ENCODE measurements around the gene KLF6. TPM values are rescaled to one million over a fixed set of nuclear protein-coding genes. Genes with fewer than 3 reads are reported as not detected.
"Not testable (repeated sequence)": the region's sequence is repeated elsewhere in the genome, so short reads cannot be mapped to it uniquely, and the experiment has no call there.

The KLF6 gene
- polyA plus RNA-seq, 4 donors: 41.7 to 64.2 (median 47.6) TPM

DNA sequence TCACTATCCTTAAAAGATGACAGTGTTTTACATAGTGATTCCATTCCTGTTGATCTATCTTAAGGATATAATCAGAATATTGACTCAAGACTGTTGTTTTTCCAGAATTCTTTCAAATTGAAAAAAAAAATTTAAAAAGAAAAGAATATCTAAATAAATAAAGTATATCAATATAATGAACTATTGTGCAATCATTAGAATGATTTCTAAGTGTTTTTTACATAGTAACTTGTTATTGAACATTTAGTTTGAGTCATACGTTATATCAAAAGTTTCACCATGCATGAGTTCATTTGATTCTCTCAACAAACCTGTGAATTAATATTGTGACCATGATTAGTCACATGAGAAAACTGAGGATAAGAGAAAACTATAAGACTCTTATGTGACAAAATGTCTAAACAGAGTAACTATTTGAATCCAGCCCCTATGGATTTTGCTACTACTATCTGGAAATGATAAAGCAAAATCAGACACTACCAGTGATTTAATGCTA lies 46.1 kb downstream of the KLF6 start:
- DNase-seq (ENCODE audit: low read depth in 4 of 4, low spot score in 2 of 4): no peak

DNA sequence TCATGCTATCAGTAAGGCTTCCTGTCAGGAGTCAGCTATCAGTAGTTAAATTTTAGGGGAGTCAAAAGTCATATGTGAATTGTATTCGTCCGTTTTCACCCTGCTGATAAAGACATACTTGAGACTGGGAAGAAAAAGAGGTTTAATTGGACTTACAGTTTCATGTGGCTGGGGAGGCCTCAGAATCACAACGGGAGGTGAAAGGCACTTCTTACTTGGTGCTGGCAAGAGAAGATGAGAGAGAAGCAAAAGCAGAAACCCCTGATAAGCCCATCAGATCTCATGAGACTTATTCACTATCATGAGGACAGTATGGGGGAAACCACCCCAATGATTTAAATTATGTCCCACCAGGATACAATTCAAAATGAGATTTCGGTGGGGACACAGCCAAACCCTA lies 47.1 kb downstream of the KLF6 start:
- DNase-seq (ENCODE audit: low read depth in 4 of 4, low spot score in 2 of 4): no peak

DNA sequence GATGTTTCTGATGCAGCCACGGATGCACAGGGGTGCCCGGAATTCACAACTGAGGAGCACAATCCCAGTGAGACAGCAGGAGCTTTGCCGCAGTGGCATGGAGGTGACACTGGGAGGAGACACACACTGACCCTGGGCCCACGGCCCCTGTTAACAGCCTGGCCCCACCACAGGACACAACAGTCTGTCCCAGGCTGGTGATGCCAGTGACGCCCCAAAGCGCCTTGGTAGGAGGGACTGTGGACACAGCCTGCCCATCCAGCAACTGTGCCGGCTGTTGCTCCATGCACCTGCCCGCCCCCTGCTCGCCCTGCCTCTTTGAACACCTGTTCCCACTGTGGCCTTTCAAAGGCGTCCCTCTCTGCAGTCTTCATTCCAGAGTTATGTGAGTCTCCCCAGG lies 49.8 kb downstream of the KLF6 start:
- DNase-seq (ENCODE audit: low read depth in 4 of 4, low spot score in 2 of 4): no peak

DNA sequence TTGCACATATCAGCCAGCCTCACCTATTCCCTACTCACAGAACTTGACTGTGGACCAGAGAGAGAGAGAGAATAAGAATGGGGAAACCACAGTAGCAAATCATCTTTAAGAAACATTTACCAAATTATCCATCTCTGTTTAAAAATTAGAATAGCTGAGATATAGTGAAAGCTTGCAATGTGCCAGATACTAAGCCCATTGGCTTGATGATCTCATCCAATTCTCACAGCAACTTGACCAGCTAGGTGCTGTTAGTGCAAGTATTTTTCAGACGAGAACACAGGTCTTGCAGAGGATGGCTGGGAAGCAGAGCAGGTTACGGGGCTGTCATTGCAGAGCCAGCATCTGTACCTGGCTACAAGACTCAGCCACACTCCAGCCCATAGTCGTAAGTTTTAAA lies 50.9 kb downstream of the KLF6 start:
- no peak for DNase-seq (ENCODE audit: low read depth in 4 of 4, low spot score in 2 of 4)

DNA sequence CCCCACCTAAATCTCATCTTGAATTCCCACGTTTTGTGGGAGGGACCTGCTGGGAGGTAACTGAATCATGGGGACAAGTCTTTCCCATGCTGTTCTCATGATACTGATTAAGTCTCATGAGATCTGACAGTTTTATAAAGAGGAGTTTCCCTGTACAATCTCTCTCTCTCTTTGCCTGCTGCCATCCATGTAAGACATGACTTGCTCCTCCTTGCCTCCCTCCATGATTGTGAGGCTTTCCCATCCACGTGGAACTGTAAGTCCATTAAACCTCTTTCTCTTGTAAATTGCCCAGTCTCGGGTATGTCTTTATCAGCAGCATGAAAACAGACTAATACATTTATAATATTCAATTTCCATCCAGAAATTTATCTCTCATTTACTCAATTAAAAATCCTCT lies 52.8 kb downstream of the KLF6 start:
- DNase-seq (ENCODE audit: low read depth in 4 of 4, low spot score in 2 of 4): not testable (repeated sequence)

DNA sequence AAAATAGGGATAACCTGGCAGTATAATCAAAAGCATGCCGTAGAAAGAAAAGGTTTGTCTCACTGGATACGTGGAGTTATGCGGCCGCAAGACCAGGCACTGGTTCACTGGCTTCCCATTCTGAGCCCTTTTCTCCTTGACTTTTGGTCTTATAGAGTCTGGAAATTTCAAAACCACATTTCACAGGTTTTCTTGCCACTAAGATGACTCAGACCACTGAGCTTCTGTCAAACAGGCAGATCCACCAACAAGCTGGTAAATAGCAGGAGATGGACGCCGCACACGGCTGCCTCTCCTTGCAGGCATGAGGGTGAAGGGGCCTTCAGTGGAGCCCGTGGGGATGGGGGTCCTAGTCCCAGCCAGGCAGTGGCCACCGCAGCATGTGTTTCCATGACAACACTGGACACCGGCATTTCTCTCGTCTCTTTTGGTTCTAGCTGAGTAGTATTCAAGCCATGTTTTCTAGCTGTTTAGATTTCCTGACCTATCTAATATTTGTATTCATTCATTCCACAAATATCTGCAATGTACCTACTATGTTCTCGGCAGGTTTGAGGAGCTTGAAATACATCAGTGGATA lies 55.5 kb downstream of the KLF6 start:
- DNase-seq (ENCODE audit: low read depth in 4 of 4, low spot score in 2 of 4): no peak

DNA sequence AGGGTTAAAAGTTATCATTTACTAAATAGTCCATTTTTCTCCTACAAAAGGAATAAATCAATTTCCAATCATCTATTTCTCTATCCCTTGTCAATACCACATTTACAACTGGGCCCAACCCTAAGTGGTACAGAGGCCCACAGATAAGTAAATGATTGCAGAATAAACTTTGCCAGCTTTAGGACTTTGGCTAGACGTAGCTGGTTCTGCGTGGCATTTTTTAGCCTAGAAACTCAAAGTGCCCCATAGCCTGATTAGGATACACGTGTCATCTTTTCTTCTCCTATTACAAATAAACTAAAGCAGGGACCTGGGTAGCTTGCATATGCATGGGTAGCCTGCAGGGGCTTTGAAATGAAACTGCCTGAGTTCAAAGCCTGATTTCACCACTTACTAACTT lies 56.4 kb downstream of the KLF6 start:
- DNase-seq (ENCODE audit: low read depth in 4 of 4, low spot score in 2 of 4): no peak

DNA sequence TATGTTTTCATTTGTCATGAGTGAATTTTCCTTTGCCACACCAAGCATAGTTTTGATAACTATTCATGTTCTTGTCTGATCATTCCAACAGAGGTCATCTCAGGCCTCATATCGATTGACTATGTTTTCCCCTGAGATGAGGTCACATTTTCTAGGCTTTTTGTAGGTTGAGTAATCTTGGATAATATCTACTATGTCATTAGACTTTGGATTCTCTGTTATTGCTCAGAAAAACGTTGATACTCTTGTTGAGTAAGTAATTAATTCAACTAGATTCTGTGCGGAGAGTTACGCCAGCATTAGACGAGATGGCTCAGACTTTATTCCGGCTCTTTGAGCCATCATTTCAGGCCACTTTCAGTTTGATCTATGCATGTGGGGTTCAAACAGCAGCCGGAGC lies 57.7 kb downstream of the KLF6 start:
- DNase-seq (ENCODE audit: low read depth in 4 of 4, low spot score in 2 of 4): no peak
